ENCODE results near the gene TMEM204. TPM values are rescaled to one million over a fixed set of nuclear protein-coding genes. Genes with fewer than 3 reads are reported as not detected.

Gene TMEM204
- total and polyA plus RNA-seq, 2 donors: 10.0 to 66.0 TPM

DNA sequence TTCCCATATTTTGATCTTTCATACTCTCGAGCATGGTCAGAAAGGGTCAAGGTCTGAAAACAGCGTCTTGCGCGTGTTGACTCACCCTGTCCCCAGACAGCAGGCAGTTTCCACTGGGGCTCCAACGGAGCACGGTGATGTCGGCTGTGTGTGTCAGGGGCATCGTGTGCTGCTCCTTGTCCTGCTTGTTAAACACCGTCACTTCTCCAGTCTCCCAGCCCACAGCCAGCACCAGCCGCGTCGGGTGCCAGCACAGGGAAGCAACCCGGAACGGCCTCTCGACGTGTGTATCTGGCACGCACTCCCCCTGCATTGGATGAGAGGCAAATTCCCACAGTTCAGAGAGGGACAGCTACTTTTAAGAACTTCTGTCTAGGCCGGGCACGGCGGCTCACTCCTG lies 68.8 kb downstream of the TMEM204 start:
- H3K36me3 ChIP-seq (ENCODE audit: insufficient read depth): peaks cover 4% of the 10 kb centered on the region
- 94% methylated on average over 20 of the region's 20 CpGs for WGBS
- H3K4me3 ChIP-seq (ENCODE audit: low read depth, low read length): no peak overlapping the region
- no peaks in the 10 kb centered on the region for H3K4me1 ChIP-seq (ENCODE audit: insufficient read depth)
- no peak overlapping the region for H3K27ac ChIP-seq (ENCODE audit: low read depth)
- DNase-seq (ENCODE audit: extremely low spot score): no peak

Other genes with a start within 250 kb of the TMEM204 start
- gene UBE2I, start 224.0 kb upstream of the TMEM204 start, total RNA-seq: 41.9 TPM
- 84.1 TPM for gene UBE2I, start 224.0 kb upstream of the TMEM204 start, polyA plus RNA-seq
- gene BAIAP3, start 200.0 kb upstream of the TMEM204 start, total RNA-seq: 0.63 TPM
- gene BAIAP3, start 200.0 kb upstream of the TMEM204 start, polyA plus RNA-seq: 2.7 TPM
- gene TSR3, start 181.8 kb upstream of the TMEM204 start, total RNA-seq: 22.3 TPM
- gene TSR3, start 181.8 kb upstream of the TMEM204 start, polyA plus RNA-seq: 62.1 TPM
- gene GNPTG, start 181.7 kb upstream of the TMEM204 start, total RNA-seq: 28.0 TPM
- 70.4 TPM for gene GNPTG, start 181.7 kb upstream of the TMEM204 start, polyA plus RNA-seq
- gene UNKL, start 119.0 kb upstream of the TMEM204 start, total RNA-seq: 11.2 TPM
- gene UNKL, start 119.0 kb upstream of the TMEM204 start, polyA plus RNA-seq: 18.7 TPM
- 8.5 TPM for gene UQCC4, start 112.9 kb upstream of the TMEM204 start, total RNA-seq
- 26.4 TPM for gene UQCC4, start 112.9 kb upstream of the TMEM204 start, polyA plus RNA-seq
- gene PERCC1, start 102.6 kb upstream of the TMEM204 start, total RNA-seq: not detected
- not detected for gene PERCC1, start 102.6 kb upstream of the TMEM204 start, polyA plus RNA-seq
- 0.37 TPM for gene CCDC154, start 89.1 kb upstream of the TMEM204 start, total RNA-seq
- 0.86 TPM for gene CCDC154, start 89.1 kb upstream of the TMEM204 start, polyA plus RNA-seq
- gene CLCN7, start 58.6 kb upstream of the TMEM204 start, total RNA-seq: 19.6 TPM
- 64.0 TPM for gene CLCN7, start 58.6 kb upstream of the TMEM204 start, polyA plus RNA-seq
- gene PTX4, start 44.7 kb upstream of the TMEM204 start, total RNA-seq: not detected
- gene PTX4, start 44.7 kb upstream of the TMEM204 start, polyA plus RNA-seq: 0.10 TPM
- gene TELO2, start 40.3 kb upstream of the TMEM204 start, total RNA-seq: 10.6 TPM
- gene TELO2, start 40.3 kb upstream of the TMEM204 start, polyA plus RNA-seq: 39.7 TPM
- gene IFT140, start 78.4 kb downstream of the TMEM204 start, total RNA-seq: 22.2 TPM
- gene IFT140, start 78.4 kb downstream of the TMEM204 start, polyA plus RNA-seq: 18.3 TPM
- 10.3 TPM for gene CRAMP1, start 78.7 kb downstream of the TMEM204 start, total RNA-seq
- 11.2 TPM for gene CRAMP1, start 78.7 kb downstream of the TMEM204 start, polyA plus RNA-seq
- 37.3 TPM for gene JPT2, start 144.6 kb downstream of the TMEM204 start, total RNA-seq
- gene JPT2, start 144.6 kb downstream of the TMEM204 start, polyA plus RNA-seq: 30.7 TPM
- 36.8 TPM for gene MAPK8IP3, start 172.5 kb downstream of the TMEM204 start, total RNA-seq
- gene MAPK8IP3, start 172.5 kb downstream of the TMEM204 start, polyA plus RNA-seq: 47.0 TPM
- gene NME3, start 237.9 kb downstream of the TMEM204 start, total RNA-seq: 19.1 TPM
- gene NME3, start 237.9 kb downstream of the TMEM204 start, polyA plus RNA-seq: 121 TPM
- gene EME2, start 239.1 kb downstream of the TMEM204 start, total RNA-seq: 8.1 TPM
- gene EME2, start 239.1 kb downstream of the TMEM204 start, polyA plus RNA-seq: 6.3 TPM
- gene MRPS34, start 239.5 kb downstream of the TMEM204 start, total RNA-seq: 21.9 TPM
- 98.2 TPM for gene MRPS34, start 239.5 kb downstream of the TMEM204 start, polyA plus RNA-seq
- 29.2 TPM for gene SPSB3, start 248.9 kb downstream of the TMEM204 start, total RNA-seq
- 81.7 TPM for gene SPSB3, start 248.9 kb downstream of the TMEM204 start, polyA plus RNA-seq
- 29.5 TPM for gene NUBP2, start 249.3 kb downstream of the TMEM204 start, total RNA-seq
- 82.0 TPM for gene NUBP2, start 249.3 kb downstream of the TMEM204 start, polyA plus RNA-seq

Data from urinary bladder (tissue), 4 donors.